Fibroblast of mammary gland (primary cell): ENCODE results near the gene FTH1.
A peak's percentile ranks its signal among the peaks of the same experiment; 100 is the strongest.
"Not testable (repeated sequence)": the region's sequence is repeated elsewhere in the genome, so short reads cannot be mapped to it uniquely, and the experiment has no call there.

Experiments used
- DNase-seq: peaks from one replicate; pipeline ENCODE4 v3.0.0-alpha.2; 2010; ENCODE audit warnings: low read depth
- H3K4me3 ChIP-seq: 2 replicates; pipeline ENCODE4 v1.5.1; 2011; ENCODE audit warnings: low read depth, mild to moderate bottlenecking, low read length, moderate library complexity; ENCODE audit not compliant: control insufficient read depth
- TF ChIP-seq, protein P1 (sequence below): conservative IDR thresholded peaks from 2 replicates; pipeline ENCODE4 v1.5.1; 2011; ENCODE audit warnings: low read depth, low read length, inconsistent platforms; ENCODE audit not compliant: control insufficient read depth, insufficient read depth

Gene FTH1

DNA sequence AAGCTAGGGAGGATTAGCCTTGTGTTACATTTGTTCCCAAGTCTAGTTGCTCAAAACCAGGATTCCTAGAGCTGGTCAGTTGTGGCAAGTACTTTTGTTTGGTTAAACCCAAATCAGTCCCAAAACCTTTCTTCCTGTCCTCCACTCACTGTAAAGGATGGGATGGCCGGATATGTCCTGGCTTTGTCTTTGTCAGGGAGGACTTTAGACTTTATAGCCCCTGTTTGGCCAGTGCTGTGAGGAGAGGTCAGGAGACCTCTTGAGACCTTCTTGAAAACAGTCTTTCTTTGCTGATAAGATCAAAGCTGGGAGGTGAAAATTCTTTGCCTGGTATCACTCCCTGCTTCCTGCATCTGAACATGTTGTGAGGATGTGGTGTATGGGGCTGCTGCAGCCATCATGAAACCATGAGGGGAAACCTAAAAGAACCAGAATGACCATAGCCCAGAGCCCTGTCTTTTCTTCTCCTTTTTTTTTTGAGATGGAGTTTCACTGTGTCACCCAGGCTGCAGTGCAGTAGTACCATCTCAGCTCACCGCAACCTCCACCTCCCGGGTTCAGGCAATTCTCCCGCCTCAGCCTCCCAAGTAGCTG is 43.6 kb upstream of the FTH1 start:
- DNase-seq = no peak
- TF ChIP-seq, protein P1, sequence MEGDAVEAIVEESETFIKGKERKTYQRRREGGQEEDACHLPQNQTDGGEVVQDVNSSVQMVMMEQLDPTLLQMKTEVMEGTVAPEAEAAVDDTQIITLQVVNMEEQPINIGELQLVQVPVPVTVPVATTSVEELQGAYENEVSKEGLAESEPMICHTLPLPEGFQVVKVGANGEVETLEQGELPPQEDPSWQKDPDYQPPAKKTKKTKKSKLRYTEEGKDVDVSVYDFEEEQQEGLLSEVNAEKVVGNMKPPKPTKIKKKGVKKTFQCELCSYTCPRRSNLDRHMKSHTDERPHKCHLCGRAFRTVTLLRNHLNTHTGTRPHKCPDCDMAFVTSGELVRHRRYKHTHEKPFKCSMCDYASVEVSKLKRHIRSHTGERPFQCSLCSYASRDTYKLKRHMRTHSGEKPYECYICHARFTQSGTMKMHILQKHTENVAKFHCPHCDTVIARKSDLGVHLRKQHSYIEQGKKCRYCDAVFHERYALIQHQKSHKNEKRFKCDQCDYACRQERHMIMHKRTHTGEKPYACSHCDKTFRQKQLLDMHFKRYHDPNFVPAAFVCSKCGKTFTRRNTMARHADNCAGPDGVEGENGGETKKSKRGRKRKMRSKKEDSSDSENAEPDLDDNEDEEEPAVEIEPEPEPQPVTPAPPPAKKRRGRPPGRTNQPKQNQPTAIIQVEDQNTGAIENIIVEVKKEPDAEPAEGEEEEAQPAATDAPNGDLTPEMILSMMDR = no peak
- H3K4me3 ChIP-seq = no peak overlapping the region

DNA sequence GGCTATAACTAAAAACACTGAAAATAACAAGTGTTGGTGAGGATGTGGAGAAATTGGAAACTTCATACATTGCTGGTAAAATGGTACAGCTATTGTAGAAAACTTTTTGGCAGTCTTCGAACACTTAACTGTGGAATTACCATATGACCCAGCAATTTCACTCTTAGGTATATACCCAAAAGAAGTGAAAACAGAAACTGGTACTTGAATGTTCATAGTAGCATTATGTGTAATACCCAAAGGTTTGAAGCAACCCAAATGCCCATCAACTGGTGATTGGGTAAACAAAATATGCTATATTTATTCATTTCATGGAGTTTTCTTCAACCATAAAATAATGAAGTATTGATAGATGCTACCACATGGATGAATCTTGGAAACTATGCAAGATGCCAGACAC is 40.8 kb upstream of the FTH1 start:
- H3K4me3 ChIP-seq = no peak overlapping the region
- TF ChIP-seq, protein P1 = no peak
- no peak for DNase-seq

DNA sequence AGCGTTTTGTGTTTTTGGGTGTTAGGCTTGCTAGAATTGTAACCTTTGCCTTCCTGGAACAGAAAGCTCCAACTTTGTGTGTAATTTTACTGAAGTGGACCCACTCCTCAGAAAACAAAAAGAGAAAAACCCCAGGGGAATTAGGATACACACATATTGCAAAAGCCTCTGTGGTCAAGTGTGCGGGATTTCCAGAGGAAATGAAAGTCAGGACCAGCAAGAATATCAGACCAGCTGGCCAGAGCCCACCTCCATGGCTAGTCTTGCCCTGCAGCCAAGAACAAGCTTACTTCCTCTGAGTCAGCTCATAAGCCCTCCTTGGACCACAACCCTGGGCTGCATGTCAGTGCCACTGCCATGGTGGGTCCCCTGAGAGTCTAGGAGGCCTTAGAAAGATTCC is 37.0 kb upstream of the FTH1 start:
- peak; percentile 90 for DNase-seq
- H3K4me3 ChIP-seq = no peak overlapping the region
- TF ChIP-seq, protein P1 = no peak

DNA sequence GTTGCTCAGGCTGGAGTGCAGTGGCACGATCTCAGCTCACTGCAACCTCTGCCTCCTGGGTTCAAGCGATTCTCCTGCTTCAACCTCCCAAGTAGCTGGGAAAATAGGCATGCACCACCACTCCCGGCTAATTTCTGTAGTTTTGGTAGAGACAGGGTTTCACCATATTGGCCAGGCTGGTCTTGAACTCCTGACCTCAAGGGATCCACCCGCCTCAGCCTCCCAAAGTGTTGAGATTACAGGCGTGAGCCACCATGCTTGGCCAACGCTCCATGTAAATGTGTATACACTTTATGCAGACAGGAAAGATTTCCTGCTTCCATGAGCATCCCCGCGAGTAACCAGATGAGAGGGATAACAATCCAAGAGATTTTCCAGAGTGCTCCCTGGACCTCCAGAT is 34.8 kb upstream of the FTH1 start:
- DNase-seq = not testable (repeated sequence)

DNA sequence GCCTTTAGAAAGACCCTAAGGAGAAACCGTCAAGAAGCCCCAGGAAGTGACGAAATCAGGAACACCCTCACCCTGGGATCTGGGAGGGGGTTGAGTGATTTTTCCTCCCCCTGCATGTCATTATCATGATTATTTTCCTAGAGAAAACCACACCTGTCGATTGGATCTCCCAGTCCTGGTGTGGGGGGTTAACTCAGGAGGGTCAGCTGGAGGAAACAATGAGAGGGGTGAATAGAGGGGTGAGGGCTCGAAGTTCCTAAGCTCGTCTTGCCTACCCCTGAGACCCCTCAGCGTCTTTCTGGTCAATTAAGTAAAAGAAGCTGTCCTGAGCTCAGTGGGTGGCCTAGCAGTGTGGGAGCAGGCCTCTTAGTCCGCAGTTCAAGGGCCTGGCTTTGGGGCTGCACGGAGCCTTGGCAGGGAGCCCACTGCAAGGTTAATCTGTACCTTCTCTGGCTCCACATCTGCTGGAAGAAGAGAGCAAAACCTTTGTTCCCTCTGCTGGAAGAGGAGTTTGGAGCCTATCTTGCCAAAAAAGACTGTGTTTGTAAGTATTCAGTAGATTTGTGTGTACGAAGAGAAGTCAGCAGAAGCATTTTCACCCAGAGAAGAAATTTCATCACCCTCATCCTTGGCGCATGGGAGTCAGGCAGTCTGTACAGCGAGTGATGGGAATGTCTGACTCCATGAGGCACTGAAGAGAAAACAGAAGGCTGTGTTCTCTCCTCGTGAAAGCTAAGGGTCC is 34.2 kb upstream of the FTH1 start:
- TF ChIP-seq, protein P1 = no peak
- DNase-seq = peak; percentile 41

More for the DNA sequence above, 34.8 kb upstream of the FTH1 start:
- not testable (repeated sequence) for H3K4me3 ChIP-seq

DNA sequence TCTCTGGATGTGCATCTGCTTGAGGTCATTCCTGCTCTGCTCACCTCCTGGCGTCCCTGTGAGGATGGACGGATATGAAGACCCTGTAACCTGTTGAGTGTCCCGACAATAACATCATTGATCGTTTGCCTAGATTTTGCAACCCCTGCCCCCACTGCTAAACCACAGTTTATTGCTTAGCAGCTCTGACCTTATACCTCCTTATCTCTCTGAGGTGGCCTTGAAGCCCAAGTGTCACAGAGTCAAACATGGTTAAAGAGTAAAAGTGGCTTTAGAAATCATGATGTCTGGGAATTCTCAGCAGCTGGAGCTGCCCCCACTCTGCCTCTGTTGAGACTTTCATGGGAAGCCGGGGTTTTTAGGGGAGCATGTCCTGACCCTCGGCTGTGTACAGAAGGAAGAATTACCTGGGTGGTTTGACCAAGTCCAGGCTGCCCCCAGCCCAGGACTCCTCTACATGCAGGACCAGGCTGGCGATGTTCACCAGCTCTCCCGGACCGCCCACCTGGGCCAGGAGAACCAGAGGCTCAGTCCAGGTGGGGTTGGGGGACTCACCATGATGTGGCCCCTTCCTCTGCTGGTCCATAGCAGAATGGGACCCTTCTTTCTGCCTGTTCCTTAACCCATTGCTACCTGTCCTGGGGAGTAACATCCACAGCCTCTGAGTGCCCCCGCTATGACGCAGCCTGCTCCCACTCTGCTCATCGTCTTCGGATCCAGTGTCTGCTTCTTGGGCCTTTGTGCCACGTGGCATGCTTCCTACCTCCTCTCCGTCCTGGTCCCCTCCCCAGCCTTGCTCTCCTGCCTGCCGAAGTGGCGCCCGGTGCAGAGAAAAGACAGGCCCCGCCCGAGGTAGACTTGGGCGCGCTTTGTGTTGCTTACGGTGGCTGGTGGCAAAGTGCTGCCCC is 33.4 kb upstream of the FTH1 start:
- no peak overlapping the region for H3K4me3 ChIP-seq
- DNase-seq = no peak
- TF ChIP-seq, protein P1 = no peak

More for the DNA sequence above, 34.2 kb upstream of the FTH1 start:
- no peak overlapping the region for H3K4me3 ChIP-seq
